KOPT-K1 (cell line): Measurements from ENCODE around the gene RNPS1.

Experiments used
- H3K27ac ChIP-seq: fragments of 200-600 bp; sonication (generic); 2 replicates; pipeline ENCODE4 v1.5.1; 2016; ENCODE audit warnings: antibody characterized with exemption, mild to moderate bottlenecking, low read depth, low read length; ENCODE audit not compliant: poor library complexity, severe bottlenecking
- H3K36me3 ChIP-seq: fragments of 200-600 bp; sonication (generic); 2 replicates; pipeline ENCODE4 v1.5.1; 2017; ENCODE audit warnings: antibody characterized with exemption, mild to moderate bottlenecking, low read length, moderate library complexity; ENCODE audit not compliant: insufficient read depth
- H3K9me3 ChIP-seq: fragments of 200-600 bp; sonication (generic); 2 replicates; pipeline ENCODE4 v1.5.1; 2017; ENCODE audit warnings: antibody characterized with exemption, low read length, mild to moderate bottlenecking; ENCODE audit not compliant: insufficient read depth, poor library complexity, severe bottlenecking

The RNPS1 gene

DNA sequence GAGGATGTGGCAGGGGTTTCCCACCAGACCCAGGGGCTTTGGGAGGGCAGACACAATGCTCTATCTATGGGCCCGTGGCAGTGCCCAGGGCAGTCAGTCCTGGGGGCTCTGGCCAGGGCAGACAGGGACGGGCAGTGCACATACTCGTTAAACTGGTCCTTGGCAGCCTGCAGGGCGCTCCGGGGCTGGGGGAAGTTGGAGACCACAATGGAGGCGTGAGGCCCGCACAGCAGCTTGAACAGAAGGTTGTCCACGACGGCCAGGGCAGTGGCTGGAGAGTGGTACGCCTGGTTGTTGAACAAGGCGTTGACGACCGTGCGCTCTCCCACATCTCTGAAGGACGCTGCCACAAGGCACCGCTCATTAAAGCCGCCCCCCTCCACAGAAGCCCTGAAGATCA lies 18.6 kb upstream of the RNPS1 start:
- no peaks in the 10 kb centered on the region for H3K36me3 ChIP-seq

DNA sequence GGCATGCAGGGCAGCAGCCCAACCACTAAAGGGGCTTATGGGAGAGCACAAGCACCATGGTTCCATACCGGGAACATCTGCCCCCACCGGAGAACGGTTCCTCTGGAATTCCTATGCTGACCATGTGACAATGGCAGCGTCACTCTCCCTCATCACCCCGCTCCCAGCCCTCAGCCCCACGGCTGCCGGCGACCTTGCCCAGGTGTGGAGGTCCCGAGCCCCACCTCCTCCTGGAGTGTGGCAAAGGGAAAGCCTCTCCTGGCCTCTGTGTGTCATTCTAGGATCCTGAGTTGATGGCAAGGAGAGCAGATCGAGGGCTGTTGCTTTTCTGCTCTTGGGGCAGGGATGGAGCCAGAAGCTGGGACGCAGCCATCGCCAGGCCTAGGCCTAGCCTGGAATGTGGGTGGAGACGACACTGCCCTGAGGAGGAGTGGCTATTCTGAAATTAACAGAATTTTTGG lies 17.8 kb upstream of the RNPS1 start:
- Histone ChIP-seq H3K36me3 (no peaks in the 10 kb centered on the region), H3K9me3 (no peaks in the 10 kb centered on the region), H3K27ac (no peak overlapping the region)

More for the DNA sequence above, 18.6 kb upstream of the RNPS1 start:
- Histone ChIP-seq H3K9me3 (no peaks in the 10 kb centered on the region), H3K27ac (no peak overlapping the region)

DNA sequence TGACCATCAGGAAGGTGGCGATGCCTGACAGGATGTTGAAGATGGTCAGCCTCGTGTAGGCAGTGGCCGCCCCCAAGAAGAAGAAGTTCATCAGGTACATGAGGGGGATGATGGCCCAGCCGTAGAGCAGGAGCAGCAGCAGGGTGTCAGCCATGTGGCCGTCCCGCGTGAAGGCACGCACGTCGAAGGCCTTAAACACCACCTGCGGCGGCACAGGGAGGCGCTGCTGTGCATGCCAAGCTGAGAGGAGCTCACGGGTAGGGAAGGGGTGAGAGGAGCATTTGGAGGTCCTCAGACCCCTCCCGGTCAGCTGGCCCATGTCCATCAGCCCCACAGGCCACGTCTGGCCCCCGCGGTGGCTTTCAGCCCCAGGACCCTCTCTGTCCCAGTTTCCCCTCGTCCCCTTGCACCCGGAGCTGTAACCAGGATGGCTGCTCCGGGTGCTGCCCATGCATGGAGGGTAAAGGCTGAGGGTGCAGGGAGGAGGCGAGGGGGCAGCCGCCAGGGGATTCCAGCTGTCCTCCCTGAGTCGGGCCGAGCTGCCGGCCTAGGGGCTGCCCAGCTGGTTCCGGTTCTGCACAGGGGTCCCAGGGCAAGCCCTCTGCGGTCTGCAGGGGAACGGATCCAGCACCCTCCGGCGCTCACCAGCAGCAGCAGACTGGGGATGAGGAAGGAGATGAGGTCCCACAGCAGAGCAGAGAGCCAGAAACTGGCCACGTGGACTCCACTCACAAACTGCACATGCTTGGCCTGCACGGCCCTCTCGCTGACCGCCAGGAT lies 17.1 kb upstream of the RNPS1 start:
- H3K36me3 ChIP-seq = no peaks in the 10 kb centered on the region
- H3K27ac ChIP-seq = no peak overlapping the region
- no peaks in the 10 kb centered on the region for H3K9me3 ChIP-seq

DNA sequence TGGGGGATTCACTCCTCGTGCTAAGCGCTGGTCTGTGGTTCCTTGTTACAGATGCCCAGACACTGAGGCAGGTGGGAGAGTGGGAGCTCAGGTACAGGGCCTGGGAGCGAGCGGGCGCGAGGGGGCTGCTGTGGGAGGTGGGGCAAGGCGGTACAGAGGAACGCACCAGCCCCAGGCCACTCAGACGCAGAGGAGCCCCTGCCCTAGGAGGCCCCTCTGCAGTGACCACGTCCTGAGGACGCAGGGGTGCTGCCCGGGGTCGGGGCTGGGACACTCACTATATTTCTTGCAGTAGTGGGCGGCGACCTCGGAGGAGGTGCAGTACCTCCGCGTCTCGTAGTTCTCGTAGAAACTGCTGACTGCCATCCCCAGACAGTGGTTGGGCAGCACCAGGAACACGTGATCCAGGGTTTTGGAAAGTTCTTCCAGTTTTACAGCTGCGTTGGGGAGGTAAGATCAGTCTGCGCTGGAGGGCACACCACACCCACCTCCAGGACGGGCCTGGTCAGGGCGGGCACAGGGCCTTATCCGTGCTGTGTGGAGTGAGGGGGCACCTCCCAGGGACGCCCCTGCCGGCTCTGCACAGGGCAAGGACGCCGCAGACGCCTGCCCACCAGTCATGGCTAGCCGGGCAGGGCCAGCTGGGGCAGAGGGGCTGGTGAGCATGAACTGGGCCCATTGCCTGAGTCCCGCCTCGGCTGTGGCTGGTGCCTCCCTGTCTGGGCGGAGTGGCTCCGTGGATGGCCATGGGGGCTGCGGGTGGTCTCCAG lies 16.3 kb upstream of the RNPS1 start:
- Histone ChIP-seq H3K36me3 (no peaks in the 10 kb centered on the region), H3K27ac (no peak overlapping the region), H3K9me3 (no peaks in the 10 kb centered on the region)

DNA sequence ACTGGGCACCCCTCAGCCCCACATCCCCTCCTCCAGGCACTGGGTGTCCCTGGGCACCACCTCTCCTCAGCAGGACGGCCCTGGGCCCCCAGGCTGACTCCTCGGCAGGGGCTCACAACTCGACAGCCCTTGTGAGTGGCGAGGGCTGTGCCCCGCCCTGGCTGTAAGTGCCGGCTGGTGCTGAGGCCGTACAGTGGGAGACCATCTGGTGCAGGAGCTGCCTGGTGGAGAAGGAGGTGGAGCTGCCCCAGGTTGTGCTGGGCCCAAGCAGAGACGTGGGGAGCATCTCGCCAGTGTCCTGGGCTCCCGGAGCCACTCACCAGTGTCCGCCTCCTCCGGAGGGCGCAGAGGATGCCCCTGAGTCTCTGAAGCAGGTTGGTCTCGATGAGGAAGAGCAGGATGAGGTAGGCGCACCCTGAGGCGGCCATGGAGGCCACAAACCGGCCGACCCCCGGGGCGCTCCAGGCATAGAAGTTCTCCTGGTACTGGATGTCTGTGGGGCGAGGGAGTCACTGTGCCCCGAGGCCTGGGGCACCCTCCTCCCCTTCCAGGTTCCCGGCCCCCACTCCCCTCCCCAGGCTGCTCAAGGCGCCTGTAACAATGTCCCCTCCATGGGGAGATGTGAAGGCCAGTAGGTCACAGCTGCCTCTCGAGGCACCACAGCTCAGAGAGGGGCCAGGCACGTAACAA lies 15.1 kb upstream of the RNPS1 start:
- H3K36me3 ChIP-seq = no peaks in the 10 kb centered on the region
- no peak overlapping the region for H3K27ac ChIP-seq
- H3K9me3 ChIP-seq = no peaks in the 10 kb centered on the region

DNA sequence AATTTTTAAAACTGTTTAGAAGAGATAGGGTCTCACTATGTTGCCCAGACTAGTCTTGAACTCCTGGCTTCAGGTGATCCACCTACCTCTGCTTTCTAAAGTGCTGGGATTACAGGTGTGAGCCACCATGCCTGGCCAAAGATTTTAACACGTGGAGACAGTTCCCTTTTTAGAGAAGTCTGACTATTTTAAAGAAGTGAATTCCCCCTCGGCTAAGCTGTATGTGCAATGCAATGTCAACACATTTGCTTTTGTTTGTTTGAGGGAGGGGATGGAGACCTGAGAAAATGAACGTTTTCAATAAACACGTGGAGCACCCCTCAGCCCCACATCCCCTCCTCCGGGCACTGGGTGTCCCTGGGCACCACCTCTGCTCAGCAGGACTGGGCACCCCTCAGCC lies 14.3 kb upstream of the RNPS1 start:
- H3K27ac ChIP-seq = no peak overlapping the region

DNA sequence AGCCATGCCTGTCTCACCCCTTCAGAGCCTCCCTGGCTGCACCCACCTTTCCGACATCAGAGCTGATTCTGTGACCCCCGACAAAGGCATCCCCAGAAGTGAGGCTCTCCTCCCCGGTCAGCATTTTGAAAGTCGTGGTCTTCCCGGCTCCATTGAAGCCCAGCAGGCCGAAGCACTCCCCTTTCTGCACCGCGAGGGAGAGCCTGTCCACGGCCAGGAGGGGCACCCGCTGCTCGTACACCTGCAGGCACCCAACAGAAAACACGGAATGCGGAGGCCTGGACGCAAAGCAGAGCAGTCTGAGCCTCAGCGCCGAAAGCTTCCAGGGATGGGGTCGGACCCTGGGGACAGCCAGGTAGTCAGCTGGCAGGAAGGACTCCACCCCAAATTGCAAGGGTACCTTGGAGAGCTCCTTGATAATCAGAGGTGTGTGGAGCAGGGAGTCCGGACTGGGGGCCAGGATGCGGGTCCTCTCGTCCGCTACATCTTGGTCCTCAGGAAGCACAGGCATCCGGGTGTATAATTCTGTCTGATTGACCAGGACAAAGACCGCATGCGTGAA lies 13.1 kb upstream of the RNPS1 start:
- Histone ChIP-seq H3K36me3 (no peaks in the 10 kb centered on the region), H3K27ac (no peak overlapping the region)

More for the DNA sequence above, 14.3 kb upstream of the RNPS1 start:
- H3K9me3 ChIP-seq = no peaks in the 10 kb centered on the region
- no peaks in the 10 kb centered on the region for H3K36me3 ChIP-seq

DNA sequence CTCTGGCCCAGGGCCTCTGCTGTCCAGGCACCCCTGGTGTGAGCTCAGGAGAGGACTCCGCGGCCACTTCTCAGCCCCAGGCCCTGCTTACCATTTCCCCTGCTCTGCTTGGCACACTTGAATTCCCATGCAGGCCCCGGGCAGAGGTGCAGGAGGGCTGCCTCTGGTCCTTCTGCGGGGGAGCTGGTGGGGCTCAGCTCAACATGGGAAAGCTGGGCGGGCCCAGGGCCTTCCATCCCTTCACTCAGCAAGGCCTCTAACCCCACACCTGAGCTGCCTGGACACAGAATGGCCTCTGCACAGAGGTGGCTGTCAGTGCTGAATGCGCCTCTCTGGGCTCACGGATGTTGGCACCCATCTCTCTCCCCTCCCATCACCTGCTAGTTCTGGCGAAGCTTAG lies 12.5 kb upstream of the RNPS1 start:
- no peak overlapping the region for H3K27ac ChIP-seq
- H3K36me3 ChIP-seq = no peaks in the 10 kb centered on the region
- H3K9me3 ChIP-seq = no peaks in the 10 kb centered on the region

More for the DNA sequence above, 13.1 kb upstream of the RNPS1 start:
- no peaks in the 10 kb centered on the region for H3K9me3 ChIP-seq

DNA sequence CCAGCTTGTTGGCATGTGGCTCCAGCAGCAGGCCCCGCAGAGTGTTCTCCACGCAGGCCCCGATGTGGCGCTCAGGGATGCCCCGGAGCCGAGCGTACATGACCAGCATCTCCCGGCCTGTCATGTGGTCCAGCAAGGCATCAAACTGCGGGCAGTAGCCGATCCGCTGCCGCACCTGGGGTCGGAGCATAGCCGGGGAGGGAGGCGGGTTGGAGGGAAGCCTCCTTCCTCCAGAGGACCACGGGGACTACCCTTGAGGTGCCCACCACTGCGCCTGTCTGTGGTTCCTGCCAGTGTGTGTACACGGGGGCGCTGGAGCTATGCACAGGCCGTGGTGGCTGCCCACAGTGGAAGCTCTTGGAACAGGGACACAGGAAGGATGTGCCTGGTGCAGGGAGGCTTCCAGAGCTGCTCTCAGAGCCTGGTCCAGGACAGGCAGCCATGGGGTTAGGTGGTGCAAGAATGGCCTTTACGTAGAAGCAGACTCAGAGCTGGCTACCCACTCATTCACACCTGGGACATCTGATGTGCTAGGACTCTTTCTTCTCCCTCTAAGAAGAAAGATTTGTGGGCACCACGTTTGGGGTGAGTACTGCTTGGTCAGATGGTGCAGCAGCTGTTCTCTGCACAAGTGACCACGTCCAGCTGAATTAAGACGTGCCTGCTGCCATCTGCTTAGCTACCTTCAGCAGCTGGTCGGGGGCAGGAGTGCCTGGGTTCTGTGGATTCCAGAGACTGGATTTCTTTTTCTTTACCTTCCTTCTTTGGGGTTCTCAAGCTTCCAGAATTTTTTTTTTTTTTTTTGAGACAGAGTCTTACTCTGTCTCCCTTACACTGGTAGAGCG lies 11.3 kb upstream of the RNPS1 start:
- Histone ChIP-seq H3K27ac (no peak overlapping the region), H3K36me3 (no peaks in the 10 kb centered on the region), H3K9me3 (no peaks in the 10 kb centered on the region)

DNA sequence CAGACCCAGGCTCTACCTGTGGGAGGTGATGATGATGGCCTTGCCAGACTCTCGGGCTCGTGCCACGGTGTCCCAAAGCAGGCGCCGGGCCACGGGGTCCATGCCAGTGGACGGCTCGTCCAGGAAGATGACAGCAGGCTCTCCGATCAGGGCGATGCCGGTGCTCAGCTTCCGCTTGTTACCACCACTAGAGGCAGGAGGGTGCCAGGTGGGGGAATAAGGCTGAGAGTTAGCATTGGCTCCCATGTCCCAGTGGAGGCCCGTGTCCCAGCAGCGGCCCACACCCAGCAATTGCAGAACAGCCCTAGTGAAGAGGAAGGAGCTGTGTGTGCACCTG lies 10.3 kb upstream of the RNPS1 start:
- Histone ChIP-seq H3K9me3 (no peaks in the 10 kb centered on the region), H3K27ac (no peak overlapping the region), H3K36me3 (no peaks in the 10 kb centered on the region)

DNA sequence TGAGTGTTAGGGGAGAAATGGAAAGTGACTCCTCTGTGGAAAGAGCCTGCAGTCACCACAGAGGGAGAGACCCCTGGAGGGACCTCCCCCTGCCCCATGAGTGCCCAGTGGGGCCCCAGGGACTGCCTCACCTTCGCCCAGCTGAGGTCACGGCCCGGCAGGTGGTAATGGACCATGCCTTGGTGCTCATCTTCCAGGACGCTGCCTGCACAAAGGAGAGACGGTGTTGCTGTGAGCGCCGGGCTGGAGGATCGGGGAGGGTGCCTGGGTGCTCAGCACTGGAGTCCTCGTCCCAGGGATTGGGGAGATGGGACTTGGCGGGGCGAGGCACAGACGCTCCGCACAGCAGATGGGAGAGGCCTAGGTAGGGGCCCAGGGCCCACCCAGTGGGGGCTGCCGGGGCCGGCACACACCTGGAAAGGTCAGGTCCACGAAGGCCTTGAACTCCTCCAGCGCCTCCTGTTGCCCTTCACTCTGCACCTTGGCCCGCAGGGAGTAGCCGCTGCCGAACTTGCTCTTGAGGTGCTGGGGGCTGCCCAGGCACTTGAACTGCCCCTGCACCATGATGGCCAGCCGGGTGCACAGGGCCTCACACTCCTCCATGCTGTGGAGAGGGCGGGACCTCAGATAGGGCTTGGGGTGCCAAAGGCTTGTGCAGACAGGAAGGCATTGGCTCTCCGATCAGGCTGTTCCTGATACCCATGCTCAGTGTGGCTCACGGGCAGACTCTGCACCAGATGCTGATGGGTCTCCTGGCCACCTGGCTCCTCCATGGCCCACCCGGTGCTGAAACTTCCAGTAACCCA lies 9.7 kb upstream of the RNPS1 start:
- Histone ChIP-seq H3K27ac (no peak overlapping the region), H3K36me3 (no peaks in the 10 kb centered on the region), H3K9me3 (no peaks in the 10 kb centered on the region)

DNA sequence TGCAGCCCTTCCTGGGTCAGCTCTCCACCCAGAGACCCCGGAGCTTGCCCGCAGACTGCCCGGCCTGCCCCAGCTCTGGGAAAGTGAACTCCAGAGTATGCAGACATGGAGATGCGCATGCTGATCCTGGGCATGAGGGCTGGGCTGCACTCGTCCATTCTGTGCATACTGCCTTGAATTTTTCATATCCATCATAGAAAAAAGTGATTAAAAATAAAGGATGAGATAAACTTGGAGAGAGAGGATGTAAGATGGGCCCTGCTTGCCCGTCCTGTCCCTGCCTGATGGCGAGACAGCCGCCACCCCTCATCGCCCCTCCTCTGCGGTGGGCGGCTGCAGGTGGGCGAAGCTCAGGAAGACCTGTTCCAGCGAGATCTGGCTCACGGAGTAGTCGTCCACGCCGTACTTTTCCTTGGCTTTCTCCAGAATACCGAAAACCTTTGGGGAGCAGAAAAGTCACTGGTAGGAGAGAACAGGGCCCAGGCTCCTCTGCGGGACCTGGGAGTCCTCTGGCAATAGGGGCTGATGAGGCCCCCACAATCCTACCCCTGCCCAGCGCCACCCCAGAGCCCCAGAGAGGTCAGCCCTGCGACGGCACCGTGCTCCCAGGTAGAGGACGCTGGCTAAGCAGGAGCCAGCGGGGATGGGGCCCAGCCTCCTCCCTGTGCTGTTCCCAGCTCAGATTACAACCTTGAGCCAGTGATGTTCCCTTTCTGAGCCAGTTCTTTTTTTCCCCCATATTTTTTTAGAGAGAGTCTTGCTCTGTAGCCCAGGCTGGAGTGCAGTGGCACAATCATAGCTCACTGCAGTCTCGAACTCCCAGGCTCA lies 8.7 kb upstream of the RNPS1 start:
- H3K36me3 ChIP-seq = no peaks in the 10 kb centered on the region
- H3K27ac ChIP-seq = no peak overlapping the region

More for the DNA sequence above, 8.7 kb upstream of the RNPS1 start:
- no peaks in the 10 kb centered on the region for H3K9me3 ChIP-seq
